Hepatocyte (in vitro differentiated cells): Measurements from ENCODE around the gene CDH6. TPM values are rescaled to one million over a fixed set of nuclear protein-coding genes. Genes with fewer than 3 reads are reported as not detected.

ENCODE experiments used
- DNase-seq: peaks from one replicate; pipeline ENCODE4 v3.0.0-alpha.2; 2016; ENCODE audit warnings: low spot score
- H2AFZ ChIP-seq: fragments of 200-600 bp; sonication (generic); 2 replicates; pipeline ENCODE4 v1.6.0; 2016; ENCODE audit warnings: antibody characterized with exemption, mild to moderate bottlenecking
- H3K27ac ChIP-seq: fragments of 200-600 bp; sonication (generic); 2 replicates; pipeline ENCODE4 v1.5.1; 2016; ENCODE audit warnings: mild to moderate bottlenecking
- H3K27me3 ChIP-seq: fragments of 200-600 bp; sonication (generic); 2 replicates; pipeline ENCODE4 v1.6.1; 2016
- H3K36me3 ChIP-seq: fragments of 200-600 bp; sonication (generic); replicated peaks from 2 replicates; pipeline ENCODE4 v1.5.1; 2016; ENCODE audit warnings: low read depth; ENCODE audit not compliant: insufficient read depth
- H3K4me1 ChIP-seq: fragments of 200-600 bp; sonication (generic); 2 replicates; pipeline ENCODE4 v1.5.1; 2016; ENCODE audit warnings: mild to moderate bottlenecking, moderate library complexity; ENCODE audit not compliant: insufficient read depth
- H3K4me2 ChIP-seq: fragments of 200-600 bp; sonication (generic); 2 replicates; pipeline ENCODE4 v1.6.0; 2016
- H3K4me3 ChIP-seq: fragments of 200-600 bp; sonication (generic); 2 replicates; pipeline ENCODE4 v1.5.1; 2016; ENCODE audit warnings: mild to moderate bottlenecking
- H3K79me2 ChIP-seq: fragments of 200-600 bp; sonication (generic); 2 replicates; pipeline ENCODE4 v1.6.0; 2017; ENCODE audit warnings: mild to moderate bottlenecking
- H3K9me2 ChIP-seq: fragments of 200-600 bp; sonication (generic); replicated peaks from 2 replicates; pipeline ENCODE4 v1.6.0; 2017; ENCODE audit warnings: mild to moderate bottlenecking; ENCODE audit not compliant: insufficient read depth
- H3K9me3 ChIP-seq: fragments of 200-600 bp; sonication (generic); 2 replicates; pipeline ENCODE4 v1.5.1; 2016; ENCODE audit warnings: low read depth, mild to moderate bottlenecking
- H4K20me1 ChIP-seq: fragments of 200-600 bp; sonication (generic); 2 replicates; pipeline ENCODE4 v1.6.0; 2016; ENCODE audit warnings: mild to moderate bottlenecking; ENCODE audit not compliant: insufficient read depth, poor library complexity, severe bottlenecking
- EZH2 ChIP-seq: fragments of 200-600 bp; sonication (generic); IDR thresholded peaks from 2 replicates; pipeline ENCODE4 v1.6.1; 2016; ENCODE audit warnings: antibody characterized with exemption, mild to moderate bottlenecking, borderline replicate concordance
- EZH2phosphoT487 ChIP-seq: fragments of 200-600 bp; sonication (generic); IDR thresholded peaks from one replicate; pipeline ENCODE4 v1.6.1; 2018; ENCODE audit warnings: antibody characterized with exemption, mild to moderate bottlenecking, low read depth, moderate library complexity; ENCODE audit not compliant: unreplicated experiment, severe bottlenecking
- WGBS: methylation state at CpG from one replicate; pipeline ENCODE4 v1.1.6; 2016; ENCODE audit warnings: low lambda C conversion rate; ENCODE audit errors: missing lambda C conversion rate; 5-methylcytosine and 5-hydroxymethylcytosine counted together
- polyA plus RNA-seq: library from polyadenylated mRNA; unstranded; fragments of >200 nt; fragmentation: Nextera tagmentation; extraction: Ambion mirVana; gene quantifications from 2 replicates; pipeline ENCODE4 v1.2.1, GENCODE V29; 2016
- total RNA-seq: library from RNA; depleted of rRNA; stranded (reverse); fragments of >200 nt; gene quantifications from 2 replicates; pipeline ENCODE4 v1.2.3, GENCODE V29; 2014
- TF ChIP-seq, protein P1 (sequence below): fragments of 200-600 bp; sonication (generic); IDR thresholded peaks from 2 replicates; pipeline ENCODE4 v1.5.1; 2016; ENCODE audit warnings: antibody characterized with exemption, mild to moderate bottlenecking; ENCODE audit not compliant: poor library complexity

The CDH6 gene
- total and polyA plus RNA-seq, 2 experiments from 2014 or later: 11.6 to 36.9 TPM

- 55% methylated on average over 11 of the region's 11 CpGs for WGBS
- TF ChIP-seq EZH2phosphoT487 (no peak), EZH2 (no peak)
- TF ChIP-seq, protein P1, sequence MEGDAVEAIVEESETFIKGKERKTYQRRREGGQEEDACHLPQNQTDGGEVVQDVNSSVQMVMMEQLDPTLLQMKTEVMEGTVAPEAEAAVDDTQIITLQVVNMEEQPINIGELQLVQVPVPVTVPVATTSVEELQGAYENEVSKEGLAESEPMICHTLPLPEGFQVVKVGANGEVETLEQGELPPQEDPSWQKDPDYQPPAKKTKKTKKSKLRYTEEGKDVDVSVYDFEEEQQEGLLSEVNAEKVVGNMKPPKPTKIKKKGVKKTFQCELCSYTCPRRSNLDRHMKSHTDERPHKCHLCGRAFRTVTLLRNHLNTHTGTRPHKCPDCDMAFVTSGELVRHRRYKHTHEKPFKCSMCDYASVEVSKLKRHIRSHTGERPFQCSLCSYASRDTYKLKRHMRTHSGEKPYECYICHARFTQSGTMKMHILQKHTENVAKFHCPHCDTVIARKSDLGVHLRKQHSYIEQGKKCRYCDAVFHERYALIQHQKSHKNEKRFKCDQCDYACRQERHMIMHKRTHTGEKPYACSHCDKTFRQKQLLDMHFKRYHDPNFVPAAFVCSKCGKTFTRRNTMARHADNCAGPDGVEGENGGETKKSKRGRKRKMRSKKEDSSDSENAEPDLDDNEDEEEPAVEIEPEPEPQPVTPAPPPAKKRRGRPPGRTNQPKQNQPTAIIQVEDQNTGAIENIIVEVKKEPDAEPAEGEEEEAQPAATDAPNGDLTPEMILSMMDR: no peak
- no peaks in the 10 kb centered on the region for H3K79me2 ChIP-seq
- no peak overlapping the region for H3K4me2 ChIP-seq
- H3K27me3 ChIP-seq: no peaks in the 10 kb centered on the region
- no peaks in the 10 kb centered on the region for H3K36me3 ChIP-seq
- H4K20me1 ChIP-seq: no peaks in the 10 kb centered on the region
- no peak overlapping the region for H2AFZ ChIP-seq
- H3K4me1 ChIP-seq: no peaks in the 10 kb centered on the region
- no peak overlapping the region for H3K27ac ChIP-seq
- H3K9me3 ChIP-seq: no peaks in the 10 kb centered on the region
- DNase-seq: no peak
- H3K4me3 ChIP-seq: no peak overlapping the region
- H3K9me2 ChIP-seq: no peaks in the 10 kb centered on the region
Measured at GRCh38 chr5:31328040-31328733, 134.7 kb downstream of the CDH6 start.

DNA sequence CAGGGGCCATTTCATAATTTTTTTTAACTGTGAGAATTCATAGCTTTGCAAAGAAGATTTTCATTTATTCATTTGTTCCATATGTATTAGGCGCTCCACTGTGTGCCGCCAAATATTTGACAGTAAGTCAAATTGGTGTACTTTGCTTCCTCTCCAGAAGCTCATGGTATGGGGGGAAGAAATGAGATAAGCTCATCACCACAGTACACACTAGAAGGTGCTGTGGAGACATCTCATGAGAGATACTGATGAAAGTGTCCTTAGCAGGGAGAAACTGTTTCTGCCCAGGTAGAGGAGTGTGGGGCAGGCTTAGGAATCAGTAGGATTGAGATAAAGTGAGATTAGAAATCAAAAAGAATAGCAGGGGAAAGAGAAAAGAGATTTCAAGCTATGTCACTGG is 136.2 kb downstream of the CDH6 start:
- H2AFZ ChIP-seq: no peak overlapping the region
- H3K9me3 ChIP-seq: no peaks in the 10 kb centered on the region
- H4K20me1 ChIP-seq: no peaks in the 10 kb centered on the region
- H3K4me2 ChIP-seq: no peak overlapping the region
- no peaks in the 10 kb centered on the region for H3K79me2 ChIP-seq
- no peaks in the 10 kb centered on the region for H3K27me3 ChIP-seq
- no peak overlapping the region for H3K27ac ChIP-seq
- H3K4me3 ChIP-seq: no peak overlapping the region
- H3K36me3 ChIP-seq: no peaks in the 10 kb centered on the region
- DNase-seq: no peak
- no peaks in the 10 kb centered on the region for H3K4me1 ChIP-seq
- TF ChIP-seq EZH2 (no peak), EZH2phosphoT487 (no peak)
- TF ChIP-seq, protein P1: no peak
- 89% methylated on average over 2 of the region's 2 CpGs for WGBS
- H3K9me2 ChIP-seq: no peaks in the 10 kb centered on the region

- 88% methylated on average over 2 of the region's 2 CpGs for WGBS
- no peak for TF ChIP-seq EZH2phosphoT487
- TF ChIP-seq, protein P1: no peak
- no peak for TF ChIP-seq EZH2
Measured at GRCh38 chr5:31332160-31332559, 138.7 kb downstream of the CDH6 start.

More at GRCh38 chr5:31332160-31332559, 138.7 kb downstream of the CDH6 start:
- no peak for DNase-seq
- Histone ChIP-seq H3K79me2 (no peaks in the 10 kb centered on the region), H3K27ac (no peak overlapping the region), H4K20me1 (no peaks in the 10 kb centered on the region), H3K27me3 (no peaks in the 10 kb centered on the region), H2AFZ (no peak overlapping the region), H3K4me2 (no peak overlapping the region), H3K4me1 (no peaks in the 10 kb centered on the region), H3K9me2 (no peaks in the 10 kb centered on the region), H3K36me3 (no peaks in the 10 kb centered on the region), H3K4me3 (no peak overlapping the region), H3K9me3 (no peaks in the 10 kb centered on the region)
